Panc1 (cell line): ENCODE data around the gene PRKAG2. TPM values are rescaled to one million over a fixed set of nuclear protein-coding genes. Genes with fewer than 3 reads are reported as not detected.

Experiments
- ATAC-seq: fragments of 200-7000 bp; cut with Tn5 transposase; 2 replicates; pipeline ENCODE4 v1.9.1; 2020; ENCODE audit warnings: mild to moderate bottlenecking, moderate library complexity
- BruUV-seq: library from RNA; stranded (reverse); fragments of 400-500 nt; replicated peaks from 2 replicates; lab custom pipeline; 2021; lab: Mats Ljungman, UMichigan
- CTCF ChIA-PET: fragments of 300-600 bp; sonication (Branson Sonifier 250); formaldehyde crosslinking; loops from one replicate; lab custom pipeline; 2022; ENCODE audit warnings: antibody characterized with exemption; lab: Charles Lee
- POLR2A ChIA-PET: fragments of 300-600 bp; sonication (Branson Sonifier 250); formaldehyde crosslinking; loops from one replicate; lab custom pipeline; 2022; ENCODE audit warnings: antibody characterized with exemption; lab: Charles Lee
- DNase-seq: peaks from one replicate; pipeline ENCODE4 v3.0.0-alpha.2; 2010; ENCODE audit warnings: low read depth, low spot score
- H3K27ac ChIP-seq: 2 replicates; pipeline ENCODE4 v1.5.1; 2011; ENCODE audit warnings: mild to moderate bottlenecking, low read length, inconsistent platforms
- H3K27me3 ChIP-seq: fragments of 200-500 bp; sonication (Bioruptor generic); 2 replicates; pipeline ENCODE4 v1.6.0; 2014; ENCODE audit warnings: low read length, inconsistent platforms; ENCODE audit not compliant: control insufficient read depth, insufficient read depth
- H3K36me3 ChIP-seq: fragments of 200-500 bp; sonication (Bioruptor generic); 2 replicates; pipeline ENCODE4 v1.5.1; 2014; ENCODE audit warnings: inconsistent platforms, mild to moderate bottlenecking, low read length, moderate library complexity; ENCODE audit not compliant: control insufficient read depth, insufficient read depth
- H3K4me1 ChIP-seq: 2 replicates; pipeline ENCODE4 v1.5.1; 2011; ENCODE audit warnings: inconsistent platforms, mild to moderate bottlenecking, low read length, moderate library complexity; ENCODE audit not compliant: control insufficient read depth, insufficient read depth
- H3K4me3 ChIP-seq, 2 experiments: 2 replicates each; pipeline ENCODE4 v1.5.1; 2011 to 2012; ENCODE audit warnings: low read depth in 2 of 2, low read length in 2 of 2, mild to moderate bottlenecking in 2 of 2, inconsistent platforms in 1 of 2, moderate library complexity in 1 of 2
- H3K9me3 ChIP-seq: fragments of 200-500 bp; sonication (Bioruptor generic); 2 replicates; pipeline ENCODE4 v1.5.1; 2014; ENCODE audit warnings: low read depth, mild to moderate bottlenecking, inconsistent platforms, low read length, moderate library complexity; ENCODE audit not compliant: control insufficient read depth, insufficient read depth
- CTCF ChIP-seq: fragments of 450-650 bp; IDR thresholded peaks from 2 replicates; pipeline ENCODE4 v1.5.1; 2017; ENCODE audit warnings: mild to moderate bottlenecking
- POLR2AphosphoS5 ChIP-seq: IDR thresholded peaks from 2 replicates; pipeline ENCODE4 v1.6.1; 2012; ENCODE audit warnings: mild to moderate bottlenecking, low read depth, low read length, moderate library complexity
- REST ChIP-seq, 2 experiments: IDR thresholded peaks; 2 replicates each; pipeline ENCODE4 v1.6.1; 2011 to 2012; ENCODE audit warnings: low read depth in 2 of 2, control low read depth in 1 of 2, low read length in 1 of 2, mild to moderate bottlenecking in 1 of 2, moderate library complexity in 1 of 2; ENCODE audit not compliant: insufficient read depth in 1 of 2
- SIN3A ChIP-seq: IDR thresholded peaks from 2 replicates; pipeline ENCODE4 v1.6.1; 2012; ENCODE audit warnings: low read depth, mild to moderate bottlenecking, low read length, moderate library complexity, borderline replicate concordance; ENCODE audit not compliant: insufficient read depth
- TCF7L2 ChIP-seq: IDR thresholded peaks from 2 replicates; pipeline ENCODE4 v1.6.1; 2011; ENCODE audit warnings: mild to moderate bottlenecking, low read depth, low read length, inconsistent platforms
- in situ Hi-C: cut with HindIII; loops from 2 replicates; pipeline ENCODE4 v1.10.0; 2016; ENCODE audit warnings: low sequenced_read_pairs, low pct_unique_long_range_greater_than_20kb
- intact Hi-C: fragments of 100-400 bp; cut with micrococcal nuclease; formaldehyde crosslinking; loops from one replicate; pipeline ENCODE4 v1.10.0; 2022; ENCODE audit not compliant: unreplicated experiment
- total RNA-seq: library from RNA; stranded (reverse); gene quantifications from one replicate; pipeline ENCODE4 v1.2.1, GENCODE V29; 2021; ENCODE audit not compliant: unreplicated experiment

PRKAG2 gene
- total RNA-seq, 1 experiment from 2014 or later = 71.6 TPM

- H3K4me1 ChIP-seq = peaks cover 33% of the 10 kb centered on the region
- in situ Hi-C loops = no loop called here
- no peak overlapping the region for H3K4me3 ChIP-seq
- no TSS peak for BruUV-seq
- H3K36me3 ChIP-seq = no peaks in the 10 kb centered on the region
- ATAC-seq (no peak), DNase-seq (no peak)
- ChIA-PET CTCF (no interaction called here), POLR2A (no interaction called here)
- intact Hi-C loops = no loop called here
- TF ChIP-seq REST (IDR thresholded peaks at IDR 0.05; ENCODE audit: insufficient read depth in 1 of 2, low read depth in 2 of 2, low read length in 1 of 2) (no peak), CTCF (no peak), SIN3A (no peak), POLR2AphosphoS5 (no peak), TCF7L2 (no peak)
- no peaks in the 10 kb centered on the region for H3K27me3 ChIP-seq
- H3K9me3 ChIP-seq = no peaks in the 10 kb centered on the region
- H3K27ac ChIP-seq = no peak overlapping the region
Measured at GRCh38 chr7:151708610-151709009, 168.3 kb downstream of the PRKAG2 start.

GRCh38 chr7:151707757-151708156 lies 169.2 kb downstream of the PRKAG2 start:
- H3K36me3 ChIP-seq = no peaks in the 10 kb centered on the region
- H3K27ac ChIP-seq = no peak overlapping the region
- no peaks in the 10 kb centered on the region for H3K27me3 ChIP-seq
- no TSS peak for BruUV-seq
- DNase-seq = no peak
- ATAC-seq = no peak
- intact Hi-C loops (no loop called here), in situ Hi-C loops (no loop called here)
- CTCF ChIA-PET = no interaction called here
- TF ChIP-seq TCF7L2 = no peak
- no peak for TF ChIP-seq POLR2AphosphoS5
- no peak for TF ChIP-seq CTCF
- no peak for TF ChIP-seq REST (IDR thresholded peaks at IDR 0.05; ENCODE audit: insufficient read depth in 1 of 2, low read depth in 2 of 2, low read length in 1 of 2)
- TF ChIP-seq SIN3A = no peak
- POLR2A ChIA-PET = no interaction called here
- no peak overlapping the region for H3K4me3 ChIP-seq
- H3K9me3 ChIP-seq = no peaks in the 10 kb centered on the region
- H3K4me1 ChIP-seq = peaks cover 31% of the 10 kb centered on the region
